ENCODE data around the gene HIF1AN.
"Not testable (repeated sequence)": the region's sequence is repeated elsewhere in the genome, so short reads cannot be mapped to it uniquely, and the experiment has no call there.

The HIF1AN gene

GRCh38 chr10:100567826-100568225 lies 32.1 kb downstream of the HIF1AN start:
- DNase-seq: no peak

- no peak for DNase-seq
Measured at GRCh38 chr10:100568912-100569311, 33.2 kb downstream of the HIF1AN start.

- DNase-seq: no peak
Measured at GRCh38 chr10:100569687-100570481, 34.1 kb downstream of the HIF1AN start.

- DNase-seq: no peak
Measured at GRCh38 chr10:100570506-100570905, 34.8 kb downstream of the HIF1AN start.

GRCh38 chr10:100571084-100571856 lies 35.5 kb downstream of the HIF1AN start:
- DNase-seq: no peak

- DNase-seq: not testable (repeated sequence)
Measured at GRCh38 chr10:100575146-100575545, 39.4 kb downstream of the HIF1AN start.

- DNase-seq: no peak
Measured at GRCh38 chr10:100575585-100576281, 40.0 kb downstream of the HIF1AN start.

- DNase-seq: no peak
Measured at GRCh38 chr10:100576282-100576635, 40.5 kb downstream of the HIF1AN start.

- no peak for DNase-seq
Measured at GRCh38 chr10:100579261-100580090, 43.7 kb downstream of the HIF1AN start.

GRCh38 chr10:100586959-100587358 lies 51.2 kb downstream of the HIF1AN start:
- DNase-seq: no peak

- no peak for DNase-seq
Measured at GRCh38 chr10:100598166-100598565, 62.4 kb downstream of the HIF1AN start.

GRCh38 chr10:100600218-100600617 lies 64.5 kb downstream of the HIF1AN start:
- DNase-seq: no peak

- DNase-seq: no peak
Measured at GRCh38 chr10:100607439-100607838, 71.7 kb downstream of the HIF1AN start.

Data from activated effector memory CD4-positive, alpha-beta T cell treated with Interleukin-2 at 50 U/mL for 16 hours (primary cell).